SH-SY5Y (cell line): ENCODE measurements around the gene RBM23.

Source experiments
- GATA2 ChIP-seq: IDR thresholded peaks from 2 replicates; pipeline ENCODE4 v1.6.1; 2011; ENCODE audit warnings: mild to moderate bottlenecking, low read depth, low read length
- GATA3 ChIP-seq: IDR thresholded peaks from 2 replicates; pipeline ENCODE4 v1.6.1; 2011; ENCODE audit warnings: low read depth, mild to moderate bottlenecking, low read length, moderate library complexity

DNA sequence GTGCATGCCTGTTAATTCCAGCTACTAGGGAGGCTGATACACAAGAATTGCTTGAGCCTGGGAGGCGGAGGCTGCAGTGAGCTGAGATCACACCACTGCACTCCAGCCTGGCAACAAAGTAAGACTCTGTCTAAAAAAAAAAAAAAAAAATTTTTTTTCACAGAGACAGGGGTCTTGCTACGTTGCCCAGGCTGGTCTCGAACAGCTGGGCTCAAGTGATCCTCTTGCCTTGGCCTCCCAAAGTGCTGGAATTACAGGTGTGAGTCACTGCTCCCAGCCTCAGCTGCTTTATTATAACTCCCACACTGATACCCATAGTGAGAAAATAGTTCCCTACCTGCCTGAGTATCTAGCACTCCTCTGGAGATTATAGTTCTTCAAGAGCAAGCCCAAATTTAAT lies 26.7 kb upstream of the RBM23 start:
- TF ChIP-seq GATA2 = no peak
- TF ChIP-seq GATA3 = no peak
